ENCODE measurements around the gene IRF2BP1. TPM values are rescaled to one million over a fixed set of nuclear protein-coding genes. Genes with fewer than 3 reads are reported as not detected.
"Not testable (repeated sequence)": the region's sequence is repeated elsewhere in the genome, so short reads cannot be mapped to it uniquely, and the experiment has no call there.

Gene IRF2BP1
- total RNA-seq, 1 experiment from 2014 or later = 8.7 TPM

DNA sequence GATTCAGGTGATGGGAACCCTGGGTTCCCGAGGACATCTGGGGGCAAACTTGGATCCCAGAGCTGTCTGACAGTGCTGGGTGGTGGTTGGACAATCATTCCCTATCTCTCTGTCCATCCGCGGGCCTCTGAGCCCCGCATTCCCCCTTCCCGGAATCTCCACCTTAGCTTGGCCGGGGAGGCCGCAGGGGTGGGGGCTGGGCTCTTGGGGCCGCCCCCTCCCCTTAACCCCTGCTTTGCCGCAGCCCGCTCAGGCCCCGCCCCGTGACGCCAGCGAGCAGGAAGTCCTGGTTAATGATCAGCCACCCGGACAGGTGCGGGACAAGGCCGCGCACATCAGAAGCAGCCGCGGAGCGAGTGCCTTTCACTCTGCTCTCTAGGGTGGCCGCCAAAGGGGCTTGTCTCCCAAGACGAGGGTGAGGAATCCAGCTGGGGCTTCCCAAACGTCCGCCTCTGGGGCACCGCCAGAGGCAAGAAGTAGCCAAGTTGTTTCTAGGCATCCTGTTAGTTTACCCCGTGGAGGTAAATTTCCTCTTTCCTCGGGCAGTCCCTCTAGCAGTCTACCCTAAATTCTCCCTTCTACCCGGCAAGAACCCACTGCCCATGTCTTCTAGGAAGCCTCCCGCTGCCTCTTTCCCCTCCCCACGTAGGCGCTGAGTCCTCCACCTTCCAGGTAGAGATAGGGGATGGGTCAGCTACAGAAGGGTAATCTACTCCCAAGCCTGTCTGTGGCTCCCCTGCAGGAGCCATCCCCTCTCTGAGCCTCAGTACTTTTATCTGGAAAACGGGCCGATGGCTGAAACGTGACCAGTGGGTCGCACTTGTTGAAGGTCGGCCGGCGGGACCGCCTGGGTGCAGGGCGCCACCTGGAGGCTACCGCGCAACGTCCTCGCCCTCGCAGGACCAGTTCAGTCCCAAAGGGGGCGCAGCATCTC lies 3.0 kb downstream of the IRF2BP1 start:
- DNase-seq (ENCODE audit: low spot score) = peak; percentile 63

DNA sequence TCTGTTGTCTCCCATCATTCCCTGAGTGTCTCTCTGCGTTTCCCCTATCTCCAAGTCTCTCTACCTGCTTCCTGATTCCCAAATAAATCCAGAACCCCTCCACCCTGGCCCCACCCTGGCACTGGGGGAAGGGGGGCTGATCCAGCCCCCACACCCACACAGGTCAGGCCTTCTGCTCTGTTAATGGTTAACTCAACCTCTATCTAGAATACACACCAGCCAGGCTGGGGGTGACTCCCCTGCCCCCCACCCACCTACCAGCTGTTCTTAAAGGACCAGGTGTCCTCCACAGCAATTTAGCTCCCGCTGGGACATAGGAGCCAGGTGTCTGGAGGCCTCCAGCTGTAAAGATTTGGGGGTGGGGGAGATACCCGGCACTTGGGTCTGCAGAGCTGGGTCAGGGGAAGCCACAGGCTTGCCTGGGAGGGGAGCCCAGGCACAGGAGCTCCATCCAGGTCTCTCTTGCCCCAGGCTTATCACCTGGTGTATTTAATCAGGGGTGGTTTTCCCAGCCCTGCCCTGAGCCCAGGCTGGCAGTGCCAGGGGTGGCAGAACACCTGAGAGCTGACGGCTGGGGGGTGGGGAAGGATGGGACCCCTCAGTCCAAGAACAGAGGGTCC lies 3.9 kb downstream of the IRF2BP1 start:
- no peak for DNase-seq (ENCODE audit: low spot score)

DNA sequence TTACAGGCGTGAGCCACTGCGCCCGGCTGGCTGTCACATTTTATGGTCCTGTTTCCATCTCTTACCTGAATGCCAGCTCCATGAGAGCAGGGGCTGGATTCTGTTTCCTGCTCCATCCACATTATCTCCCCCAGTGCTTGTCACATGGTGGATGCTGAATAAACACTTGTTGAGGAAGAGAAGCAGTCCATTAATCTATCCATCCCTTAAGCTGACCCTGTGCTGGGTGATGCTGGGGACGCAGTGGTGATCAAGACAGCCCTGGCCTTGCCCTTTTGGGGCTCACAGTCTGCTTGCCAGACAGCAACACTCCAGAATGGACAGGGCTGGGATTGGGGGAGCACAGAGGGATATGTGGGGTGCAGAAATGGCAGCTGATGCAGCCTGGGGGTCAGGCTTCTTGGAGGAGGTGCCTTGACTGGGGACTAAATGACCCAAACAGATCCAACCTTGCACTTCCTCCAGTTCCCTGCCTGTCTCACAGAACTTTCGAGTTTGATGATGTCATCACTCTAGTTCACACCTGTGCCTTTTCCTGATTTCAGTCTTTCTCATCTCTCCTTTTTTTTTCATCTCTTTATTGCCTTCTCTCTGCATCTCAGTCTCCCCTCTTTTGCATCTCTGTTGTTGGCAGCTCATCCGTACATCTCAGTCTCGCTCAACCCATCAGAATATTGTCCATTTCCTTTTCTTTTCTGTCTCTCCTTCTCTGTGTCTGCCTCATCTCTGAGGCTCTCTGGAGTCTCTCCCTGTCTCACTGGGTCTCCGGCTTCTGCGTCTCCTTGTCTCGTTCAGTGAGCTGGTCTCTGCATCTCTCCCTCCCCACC lies 4.6 kb downstream of the IRF2BP1 start:
- DNase-seq (ENCODE audit: low spot score) = no peak

DNA sequence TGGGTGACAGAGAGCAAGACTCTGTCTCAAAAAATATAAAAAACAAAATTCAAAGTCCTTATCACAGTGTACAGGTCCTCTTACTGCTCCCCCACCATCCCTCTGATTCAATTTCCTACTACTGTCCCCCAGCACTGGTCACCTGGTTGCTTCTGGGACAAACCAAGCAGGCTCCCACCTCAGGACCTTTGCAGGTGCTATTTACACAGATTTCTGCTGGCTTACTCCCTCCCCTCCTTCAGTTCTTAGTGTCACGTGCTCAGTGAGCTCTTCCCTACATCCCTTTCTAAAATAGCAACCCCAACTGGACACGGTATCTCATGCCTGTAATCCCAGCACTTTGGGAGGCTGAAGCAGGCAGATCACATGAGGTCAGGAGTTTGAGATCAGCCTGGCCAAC lies 6.0 kb downstream of the IRF2BP1 start:
- DNase-seq (ENCODE audit: low spot score) = no peak

- no peak for DNase-seq (ENCODE audit: low spot score)
Measured at GRCh38 chr19:45879055-45879454, 6.9 kb downstream of the IRF2BP1 start.

DNA sequence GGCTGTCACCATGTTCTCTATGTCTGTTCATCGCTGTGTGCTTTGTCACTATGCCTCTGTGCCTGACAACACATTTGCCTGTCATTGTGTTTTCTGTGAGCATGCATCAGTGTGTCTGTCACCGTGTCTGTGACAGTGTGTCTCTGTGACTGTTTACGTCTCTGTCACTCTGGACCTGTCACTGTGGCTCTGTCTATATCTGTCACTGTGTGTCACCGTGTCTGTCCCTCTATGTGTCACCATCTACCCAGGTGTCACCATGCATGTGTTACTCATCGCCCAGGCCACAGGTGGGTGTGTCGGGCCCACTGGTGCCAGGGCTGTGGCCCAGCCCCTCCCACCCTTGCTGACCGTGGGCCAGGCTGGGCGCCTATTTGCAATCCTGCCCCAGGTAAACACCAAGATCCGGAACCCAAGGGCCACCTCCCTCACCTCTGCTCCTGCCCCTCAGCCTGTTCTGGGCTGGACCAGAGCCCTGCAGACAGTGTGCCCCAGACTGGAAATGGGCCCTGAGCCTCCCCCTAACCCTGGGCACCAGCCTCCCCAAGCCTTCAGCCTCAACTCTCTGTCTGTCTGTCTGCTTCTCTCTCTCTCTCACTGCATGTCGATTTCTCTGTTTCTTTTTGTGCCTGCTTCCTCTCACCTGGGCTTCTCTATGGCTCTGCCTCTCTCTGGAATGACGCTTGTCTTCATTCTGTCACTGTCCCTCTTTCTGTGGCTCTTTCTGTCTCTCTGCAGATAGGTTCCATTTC lies 7.7 kb downstream of the IRF2BP1 start:
- DNase-seq (ENCODE audit: low spot score) = no peak

DNA sequence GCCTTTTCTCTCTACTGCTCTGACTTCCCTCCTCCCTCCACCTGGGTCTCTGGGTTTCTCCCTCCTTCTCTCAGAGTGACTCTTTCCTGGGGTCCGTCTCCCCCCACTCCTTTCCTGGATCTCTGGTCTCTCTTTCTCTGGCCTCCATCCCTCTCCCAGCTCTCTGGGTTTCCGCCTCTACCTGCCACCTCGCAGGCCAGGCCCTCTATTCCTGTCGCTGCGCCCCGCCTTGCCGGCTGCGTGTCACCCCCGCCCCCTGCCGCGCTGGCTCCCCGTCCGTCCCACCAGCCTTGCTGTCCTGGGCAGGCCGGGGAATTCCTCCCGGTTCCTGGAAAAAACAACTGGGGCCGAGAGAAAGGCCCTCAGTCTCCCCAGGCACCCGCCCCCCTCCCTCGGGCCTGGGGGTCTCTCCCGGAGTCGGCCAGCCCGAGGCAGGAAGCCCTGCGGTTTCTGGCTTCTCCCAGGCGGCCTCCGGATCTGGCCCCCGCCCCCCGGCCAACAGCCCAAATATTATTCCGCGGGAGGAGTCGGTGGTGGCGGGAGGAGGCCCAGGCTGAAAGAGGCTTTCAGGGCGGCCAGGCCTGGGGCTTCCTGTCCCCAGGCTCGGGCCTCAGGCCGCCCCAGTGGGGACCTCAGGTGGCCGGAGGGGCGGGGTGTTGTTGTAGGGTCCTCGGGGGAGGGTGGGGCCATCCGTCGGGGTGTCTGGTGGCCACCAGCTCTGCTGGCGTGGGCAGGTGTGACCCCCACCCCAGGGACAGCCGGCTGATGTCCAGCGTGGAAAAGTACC lies 9.3 kb downstream of the IRF2BP1 start:
- no peak for DNase-seq (ENCODE audit: low spot score)

DNA sequence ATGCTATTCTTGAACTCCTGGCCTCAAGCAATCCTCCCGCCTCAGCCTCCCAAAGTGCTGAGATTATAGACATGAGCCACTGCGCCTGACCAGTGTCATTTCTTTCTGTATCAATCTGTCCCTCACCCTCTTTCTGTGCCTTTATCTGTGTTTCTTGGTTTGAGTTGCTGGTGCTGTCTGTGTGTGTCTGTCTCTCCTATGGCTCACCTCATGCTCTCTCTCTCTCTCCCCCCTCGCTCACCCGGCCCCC lies 9.9 kb downstream of the IRF2BP1 start:
- no peak for DNase-seq (ENCODE audit: low spot score)

DNA sequence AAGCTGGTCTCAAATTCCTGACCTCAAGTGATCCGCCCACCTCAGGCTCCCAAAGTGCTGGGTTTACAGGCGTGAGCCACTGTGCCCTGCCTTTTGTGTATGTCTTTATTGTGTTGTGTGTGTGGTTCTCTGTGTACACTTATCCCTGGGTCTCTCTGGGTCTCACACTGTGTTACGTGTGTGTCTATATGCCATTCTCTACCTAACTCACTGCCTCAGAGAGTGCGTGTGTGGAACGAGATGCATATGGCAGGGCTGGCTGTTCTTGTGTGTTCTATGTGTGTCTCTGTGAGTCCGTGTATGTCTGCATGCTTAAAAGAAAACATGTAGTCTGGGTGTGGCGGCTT lies 11.3 kb downstream of the IRF2BP1 start:
- DNase-seq (ENCODE audit: low spot score) = no peak

DNA sequence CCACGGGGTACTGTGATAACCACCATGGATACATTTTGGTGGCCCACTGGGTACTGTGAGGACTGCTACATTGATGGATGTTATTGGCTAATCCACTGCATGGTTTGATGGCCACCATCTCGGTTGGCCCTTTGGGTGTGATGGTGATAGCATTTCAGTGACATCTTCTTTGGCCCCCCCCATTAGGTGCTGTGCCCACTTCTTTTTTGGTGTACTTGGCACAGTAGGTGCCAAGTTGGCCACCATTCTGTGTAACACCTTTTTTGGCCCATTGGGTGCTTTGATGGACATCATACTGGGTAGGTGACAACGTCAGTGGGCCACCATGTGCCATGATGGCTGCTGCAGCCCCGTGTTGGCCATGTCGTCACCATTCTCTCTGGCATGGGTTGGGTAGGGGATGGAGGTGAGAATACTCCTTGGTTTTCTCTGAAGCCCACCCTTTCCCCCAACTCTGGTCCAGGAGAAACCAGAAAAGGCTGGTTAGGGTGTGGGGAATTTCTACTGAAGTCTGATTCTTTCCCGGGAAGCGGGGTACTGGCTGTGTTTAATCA lies 12.6 kb downstream of the IRF2BP1 start:
- DNase-seq (ENCODE audit: low spot score) = no peak

DNA sequence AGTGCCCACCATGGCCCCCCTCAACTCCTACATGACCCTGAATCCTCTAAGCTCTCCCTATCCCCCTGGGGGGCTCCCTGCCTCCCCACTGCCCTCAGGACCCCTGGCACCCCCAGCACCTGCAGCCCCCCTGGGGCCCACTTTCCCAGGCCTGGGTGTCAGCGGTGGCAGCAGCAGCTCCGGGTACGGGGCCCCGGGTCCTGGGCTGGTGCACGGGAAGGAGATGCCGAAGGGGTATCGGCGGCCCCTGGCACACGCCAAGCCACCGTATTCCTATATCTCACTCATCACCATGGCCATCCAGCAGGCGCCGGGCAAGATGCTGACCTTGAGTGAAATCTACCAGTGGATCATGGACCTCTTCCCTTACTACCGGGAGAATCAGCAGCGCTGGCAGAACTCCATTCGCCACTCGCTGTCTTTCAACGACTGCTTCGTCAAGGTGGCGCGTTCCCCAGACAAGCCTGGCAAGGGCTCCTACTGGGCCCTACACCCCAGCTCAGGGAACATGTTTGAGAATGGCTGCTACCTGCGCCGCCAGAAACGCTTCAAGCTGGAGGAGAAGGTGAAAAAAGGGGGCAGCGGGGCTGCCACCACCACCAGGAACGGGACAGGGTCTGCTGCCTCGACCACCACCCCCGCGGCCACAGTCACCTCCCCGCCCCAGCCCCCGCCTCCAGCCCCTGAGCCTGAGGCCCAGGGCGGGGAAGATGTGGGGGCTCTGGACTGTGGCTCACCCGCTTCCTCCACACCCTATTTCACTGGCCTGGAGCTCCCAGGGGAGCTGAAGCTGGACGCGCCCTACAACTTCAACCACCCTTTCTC lies 13.6 kb downstream of the IRF2BP1 start:
- no peak for DNase-seq (ENCODE audit: low spot score)

DNA sequence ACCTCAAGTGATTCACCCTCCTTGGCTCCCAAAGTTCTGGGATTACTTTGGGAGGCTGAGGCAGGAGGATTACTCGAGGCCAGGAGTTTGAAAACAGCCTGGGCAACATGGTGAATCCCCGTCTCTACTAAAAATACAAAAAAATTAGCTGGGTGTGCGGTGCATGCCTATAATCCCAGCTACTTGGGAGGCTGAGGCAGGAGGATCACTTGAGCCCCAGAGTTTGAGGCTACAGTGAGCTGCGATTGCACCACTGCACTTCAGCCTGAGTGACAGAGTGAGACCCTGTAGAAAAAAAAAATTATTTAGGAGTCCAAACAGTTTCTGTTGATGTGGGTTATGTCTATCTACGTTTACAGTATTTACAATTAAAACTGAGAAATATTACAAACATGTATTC lies 15.1 kb downstream of the IRF2BP1 start:
- DNase-seq (ENCODE audit: low spot score) = no peak

- not testable (repeated sequence) for DNase-seq (ENCODE audit: low spot score)
Measured at GRCh38 chr19:45867241-45867640, 18.7 kb downstream of the IRF2BP1 start.

DNA sequence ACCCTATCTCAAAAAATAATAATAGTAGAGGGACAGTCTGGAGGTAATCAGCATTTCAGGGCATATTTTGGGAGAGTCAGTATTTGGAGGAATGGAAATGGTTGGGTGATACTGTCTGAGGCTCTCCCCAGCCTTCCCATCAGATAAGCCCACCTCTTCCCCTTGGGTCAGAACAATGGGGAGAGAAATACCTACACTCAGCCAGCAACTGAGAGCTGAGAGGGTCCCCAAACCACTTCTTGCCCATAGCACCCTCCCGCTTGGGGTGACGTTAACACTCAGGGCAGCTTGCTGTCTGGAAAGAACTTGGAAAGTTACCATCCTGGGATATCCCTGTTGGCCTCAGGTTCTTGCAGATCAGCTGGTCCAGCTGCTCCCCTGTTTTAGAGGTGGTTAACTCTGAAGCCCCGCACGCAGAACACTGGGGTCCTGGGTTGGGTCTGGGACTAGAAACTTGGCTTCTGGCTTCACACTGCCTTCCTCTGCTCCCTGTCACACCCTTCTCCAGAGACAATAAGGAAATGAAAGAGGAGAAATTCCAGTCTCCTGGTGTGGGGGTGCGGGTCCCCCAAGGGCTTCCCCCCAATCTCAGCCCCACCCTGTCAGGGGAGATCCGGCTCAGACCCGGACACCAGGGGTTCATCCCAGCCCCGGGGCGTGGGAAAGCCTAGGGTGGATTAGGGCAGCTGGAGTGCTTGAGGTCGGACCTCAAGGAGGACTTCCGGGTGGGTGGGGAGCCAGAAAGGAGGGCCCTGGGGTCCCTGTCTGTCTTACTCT lies 19.4 kb downstream of the IRF2BP1 start:
- no peak for DNase-seq (ENCODE audit: low spot score)

GRCh38 chr19:45865269-45865948 lies 20.5 kb downstream of the IRF2BP1 start:
- DNase-seq (ENCODE audit: low spot score) = no peak

GRCh38 chr19:45864629-45865082 lies 21.3 kb downstream of the IRF2BP1 start:
- no peak for DNase-seq (ENCODE audit: low spot score)

DNA sequence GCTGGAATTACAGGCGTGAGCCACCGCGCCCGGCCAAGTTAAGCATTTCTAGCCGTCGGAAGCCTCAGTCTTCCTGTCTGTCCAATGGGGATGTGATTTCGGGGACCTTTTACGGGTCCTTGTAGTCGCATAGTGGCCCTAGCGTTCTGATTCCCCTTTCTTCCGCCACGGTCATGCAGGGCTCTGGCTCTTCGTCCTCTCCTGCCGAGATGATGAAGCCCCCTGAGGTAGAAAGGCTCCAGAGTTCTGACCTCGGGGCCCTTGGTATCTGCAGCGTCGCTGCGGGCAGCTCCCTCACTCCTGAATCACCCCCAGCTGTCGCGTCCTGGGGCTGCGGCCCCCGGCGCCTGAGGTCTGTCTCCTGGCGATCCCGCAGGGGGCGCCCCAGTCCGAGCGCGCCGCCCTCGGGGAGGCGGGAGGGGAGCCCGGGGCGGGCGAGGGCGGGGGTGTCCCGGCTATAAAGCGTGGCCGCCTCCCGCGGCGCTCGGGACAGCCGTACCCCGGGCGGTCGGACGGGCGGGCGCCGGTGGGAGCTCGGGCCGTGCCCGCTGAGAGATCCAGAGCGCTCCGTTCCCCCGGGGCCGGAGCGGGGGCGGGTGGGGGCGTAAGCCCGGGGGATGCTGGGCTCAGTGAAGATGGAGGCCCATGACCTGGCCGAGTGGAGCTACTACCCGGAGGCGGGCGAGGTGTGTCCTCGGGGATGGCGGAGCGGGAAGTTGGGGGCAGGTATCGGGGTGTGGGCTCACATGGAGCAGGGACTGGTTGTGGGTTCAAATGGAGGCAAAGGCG lies 21.9 kb downstream of the IRF2BP1 start, which contains the start of gene FOXA3:
Gene FOXA3, plus strand, starts transcription at position 487 of the 789 bp plus-strand sequence. Its CDS starts 131 bp downstream, at position 618.
- DNase-seq (ENCODE audit: low spot score) = no peak
